Endothelial cell of umbilical vein (primary cell): ENCODE results near the gene HOXA10. TPM values are rescaled to one million over a fixed set of nuclear protein-coding genes. Genes with fewer than 3 reads are reported as not detected.

Experiments used
- BruUV-seq: library from RNA; stranded (reverse); fragments of 400-500 nt; replicated peaks from 2 replicates; lab custom pipeline; 2021; lab: Mats Ljungman, UMichigan
- CTCF ChIA-PET: fragments of 300-600, 350-600 bp; sonication (Branson Sonifier 250); formaldehyde crosslinking; loops from one replicate; lab custom pipeline; 2021; ENCODE audit warnings: antibody characterized with exemption, inconsistent platforms; lab: Charles Lee
- POLR2A ChIA-PET: fragments of 300-600, 350-600 bp; sonication (Branson Sonifier 250); formaldehyde crosslinking; loops from one replicate; lab custom pipeline; 2021; ENCODE audit warnings: antibody characterized with exemption, inconsistent platforms; lab: Charles Lee
- DNase-seq: peaks from one replicate; pipeline ENCODE4 v3.0.0-alpha.2; 2011; ENCODE audit warnings: low read depth, low spot score
- FAIRE-seq: peaks from 2 replicates; lab custom pipeline; 2011; peaks lifted over from hg19 to GRCh38; lab: Jason Lieb, UNC
- H2AFZ ChIP-seq: 2 replicates; pipeline ENCODE4 v1.6.0; 2012; ENCODE audit warnings: low read depth, low read length, control low read depth, inconsistent platforms
- H3K27ac ChIP-seq: 2 replicates; pipeline ENCODE4 v1.5.1; 2011; ENCODE audit warnings: low read depth, mild to moderate bottlenecking, control low read depth, low read length, moderate library complexity; ENCODE audit not compliant: insufficient read depth
- H3K27me3 ChIP-seq, 2 experiments: 2 replicates each; pipeline versions ENCODE4 v1.6.0 to v1.6.1; 2011; ENCODE audit warnings: low read length in 2 of 2, mixed read lengths in 1 of 2; ENCODE audit not compliant: control insufficient read depth in 2 of 2, insufficient read depth in 2 of 2
- H3K36me3 ChIP-seq, 2 experiments: 2 replicates in 1 of 2; 3 replicates in 1 of 2; pipeline ENCODE4 v1.5.1; 2011; ENCODE audit warnings: low read length in 2 of 2, mild to moderate bottlenecking in 1 of 2, moderate library complexity in 1 of 2; ENCODE audit not compliant: control insufficient read depth in 2 of 2, insufficient read depth in 2 of 2; ENCODE audit errors: extremely low read depth in 1 of 2
- H3K4me1 ChIP-seq: 3 replicates; pipeline ENCODE4 v1.5.1; 2011; ENCODE audit warnings: mild to moderate bottlenecking, low read length; ENCODE audit not compliant: control insufficient read depth, insufficient read depth; ENCODE audit errors: extremely low read depth
- H3K4me2 ChIP-seq: 2 replicates; pipeline ENCODE4 v1.6.1; 2011; ENCODE audit warnings: low read length, control low read depth, mixed read lengths; ENCODE audit not compliant: insufficient read depth
- H3K4me3 ChIP-seq, 3 experiments: fragments of 200-600 bp in 1 of 3; sonication (generic), shearing (Covaris generic) in 1 of 3; replicated peaks in 1 of 3; 2 replicates each; pipeline ENCODE4 v1.5.1; 2011 to 2016; ENCODE audit warnings: control low read depth in 3 of 3, low read length in 3 of 3, mild to moderate bottlenecking in 2 of 3, inconsistent platforms in 1 of 3, low read depth in 1 of 3, moderate library complexity in 1 of 3; ENCODE audit not compliant: insufficient read depth in 1 of 3
- H3K79me2 ChIP-seq: 2 replicates; pipeline ENCODE4 v1.6.0; 2012; ENCODE audit warnings: low read length, inconsistent platforms; ENCODE audit not compliant: control insufficient read depth, insufficient read depth
- H3K9ac ChIP-seq: replicated peaks from 2 replicates; pipeline ENCODE3; 2011; ENCODE audit warnings: low read length, control low read depth; ENCODE audit not compliant: insufficient read depth; ENCODE audit errors: extremely low read depth
- H3K9me1 ChIP-seq: replicated peaks from 3 replicates; pipeline ENCODE4 v1.6.0; 2011; ENCODE audit warnings: mild to moderate bottlenecking, low read length; ENCODE audit not compliant: control insufficient read depth, insufficient read depth; ENCODE audit errors: extremely low read depth
- H3K9me3 ChIP-seq: replicated peaks from 2 replicates; pipeline ENCODE4 v1.5.1; 2012; ENCODE audit warnings: low read length, inconsistent platforms; ENCODE audit not compliant: control insufficient read depth, insufficient read depth
- H4K20me1 ChIP-seq: replicated peaks from 2 replicates; pipeline ENCODE3; 2011; ENCODE audit warnings: mild to moderate bottlenecking, low read length; ENCODE audit not compliant: control insufficient read depth, insufficient read depth; ENCODE audit errors: extremely low read depth
- EZH2 ChIP-seq: IDR thresholded peaks from 2 replicates; pipeline ENCODE4 v1.6.1; 2012; ENCODE audit warnings: borderline replicate concordance, low read depth, mild to moderate bottlenecking, moderate library complexity, low read length, inconsistent platforms; ENCODE audit not compliant: severe bottlenecking
- FOS ChIP-seq: IDR thresholded peaks from 2 replicates; pipeline ENCODE4 v1.6.1; 2011; ENCODE audit warnings: mild to moderate bottlenecking, low read length, moderate library complexity, borderline replicate concordance; ENCODE audit not compliant: insufficient read depth
- GATA2 ChIP-seq: IDR thresholded peaks from 2 replicates; pipeline ENCODE4 v1.7.0; 2011; ENCODE audit warnings: low read depth, mild to moderate bottlenecking, moderate library complexity, mixed read lengths, low read length; ENCODE audit not compliant: insufficient read length, insufficient read depth
- JUN ChIP-seq: IDR thresholded peaks from 2 replicates; pipeline ENCODE4 v1.6.1; 2011; ENCODE audit warnings: borderline replicate concordance, low read depth; ENCODE audit not compliant: insufficient read length, insufficient read depth
- MAX ChIP-seq: IDR thresholded peaks from 2 replicates; pipeline ENCODE4 v1.6.1; 2011; ENCODE audit not compliant: insufficient read depth, insufficient read length
- dilution Hi-C: fragments of 300-500 bp; cut with MboI; formaldehyde crosslinking; loops from one replicate; pipeline ENCODE4 v1.15.0; 2019; ENCODE audit warnings: low sequenced_read_pairs; ENCODE audit not compliant: extremely low pct_ligation_motif_present
- intact Hi-C: fragments of 100-400 bp; cut with micrococcal nuclease; formaldehyde crosslinking; loops from one replicate; pipeline ENCODE4 v1.10.0; 2022
- polyA plus RNA-seq, 4 experiments: library from polyadenylated mRNA; depleted of rRNA in 3 of 4; stranded (reverse) in 3 of 4; unstranded in 1 of 4; fragments of >200 nt; gene quantifications; 2 replicates each; pipeline versions ENCODE4 v1.2.1 to v1.2.3, GENCODE V29; 2011 to 2012; ENCODE audit warnings: missing spikeins in 1 of 4
- total RNA-seq: library from RNA; stranded (reverse); gene quantifications from 2 replicates; pipeline ENCODE4 v1.2.3, GENCODE V29; 2021
- TF ChIP-seq, protein P1 (sequence below), 2 donors: IDR thresholded peaks; 1 replicate in 1 of 2; 2 replicates in 1 of 2; pipeline ENCODE4 v1.5.1; 2011; ENCODE audit warnings: low read length in 2 of 2, mild to moderate bottlenecking in 2 of 2, moderate library complexity in 2 of 2, control low read depth in 1 of 2, inconsistent platforms in 1 of 2, low read depth in 1 of 2; ENCODE audit not compliant: insufficient read depth in 1 of 2; ENCODE audit errors: extremely low read depth in 1 of 2

HOXA10 gene
- total and polyA plus RNA-seq, 2 donors (not counting 3 experiments of a cell fraction or from before 2014, with no cell fraction given), result 24.4 to 30.3 TPM

DNA sequence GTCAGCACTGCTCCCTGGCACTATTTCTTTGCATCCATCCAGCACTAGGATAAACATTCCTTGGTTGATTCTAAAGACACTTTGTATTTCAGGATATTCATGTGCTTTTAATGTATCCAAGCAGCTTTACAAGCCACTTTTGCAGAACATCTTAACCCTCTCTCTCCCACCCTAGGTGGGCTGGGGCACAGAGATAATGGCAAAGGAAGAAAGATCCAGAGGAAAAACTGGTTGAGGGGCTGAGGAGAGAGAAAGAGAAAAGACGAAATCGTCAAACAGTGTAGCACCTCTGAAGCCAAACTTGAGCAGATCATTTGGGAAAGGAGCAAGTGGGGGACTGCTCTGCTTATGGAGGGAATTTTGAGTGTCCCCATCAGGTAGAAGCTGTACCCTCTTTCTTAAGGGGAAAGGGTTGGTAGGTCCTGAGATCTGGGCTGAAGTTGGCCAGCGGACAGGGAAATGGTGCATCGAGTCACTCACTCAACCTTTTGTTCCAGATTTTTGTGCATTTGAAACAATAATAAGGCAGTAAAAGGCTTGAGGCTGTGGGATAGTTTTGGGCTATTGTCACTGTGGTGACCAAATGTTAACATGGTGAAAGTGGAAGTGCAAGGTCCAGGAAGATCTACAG, 30.0 kb upstream of the HOXA10 start:
- Histone ChIP-seq H3K27me3 (peaks cover 78 to 88% of the 10 kb centered on the region in 2 experiments), H3K36me3 (no peaks in the 10 kb centered on the region), H3K27ac (no peak overlapping the region), H3K4me1 (peaks cover 21% of the 10 kb centered on the region), H3K4me3 (no peak overlapping the region), H3K9me3 (no peaks in the 10 kb centered on the region), H3K79me2 (no peaks in the 10 kb centered on the region), H3K4me2 (no peak overlapping the region), H3K9ac (no peak overlapping the region), H3K9me1 (no peaks in the 10 kb centered on the region), H2AFZ (no peak overlapping the region), H4K20me1 (no peaks in the 10 kb centered on the region)
- intact Hi-C loops (no loop called here), dilution Hi-C loops (no loop called here)
- POLR2A ChIA-PET, result no interaction called here
- CTCF ChIA-PET, result interaction anchor here (0.9 to 2.5 kb wide), 6 partner anchors 8 to 890 kb away, joined by 3 to 22 read pairs (median 5); no protein-coding TSS in a partner anchor
- no peak for TF ChIP-seq GATA2
- TF ChIP-seq JUN, result no peak
- TF ChIP-seq MAX, result no peak
- no peak for TF ChIP-seq FOS
- TF ChIP-seq EZH2, result no peak
- TF ChIP-seq, protein P1, sequence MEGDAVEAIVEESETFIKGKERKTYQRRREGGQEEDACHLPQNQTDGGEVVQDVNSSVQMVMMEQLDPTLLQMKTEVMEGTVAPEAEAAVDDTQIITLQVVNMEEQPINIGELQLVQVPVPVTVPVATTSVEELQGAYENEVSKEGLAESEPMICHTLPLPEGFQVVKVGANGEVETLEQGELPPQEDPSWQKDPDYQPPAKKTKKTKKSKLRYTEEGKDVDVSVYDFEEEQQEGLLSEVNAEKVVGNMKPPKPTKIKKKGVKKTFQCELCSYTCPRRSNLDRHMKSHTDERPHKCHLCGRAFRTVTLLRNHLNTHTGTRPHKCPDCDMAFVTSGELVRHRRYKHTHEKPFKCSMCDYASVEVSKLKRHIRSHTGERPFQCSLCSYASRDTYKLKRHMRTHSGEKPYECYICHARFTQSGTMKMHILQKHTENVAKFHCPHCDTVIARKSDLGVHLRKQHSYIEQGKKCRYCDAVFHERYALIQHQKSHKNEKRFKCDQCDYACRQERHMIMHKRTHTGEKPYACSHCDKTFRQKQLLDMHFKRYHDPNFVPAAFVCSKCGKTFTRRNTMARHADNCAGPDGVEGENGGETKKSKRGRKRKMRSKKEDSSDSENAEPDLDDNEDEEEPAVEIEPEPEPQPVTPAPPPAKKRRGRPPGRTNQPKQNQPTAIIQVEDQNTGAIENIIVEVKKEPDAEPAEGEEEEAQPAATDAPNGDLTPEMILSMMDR (IDR thresholded peaks at IDR 0.05; ENCODE audit: extremely low read depth in 1 of 2, insufficient read depth in 1 of 2, low read depth in 1 of 2, low read length in 2 of 2), result no peak
- no TSS peak for BruUV-seq
- no peak for DNase-seq
- peak; percentile 38 for FAIRE-seq
